ENCODE measurements around the gene LILRA6.
"Not testable (repeated sequence)": the region's sequence is repeated elsewhere in the genome, so short reads cannot be mapped to it uniquely, and the experiment has no call there.

The LILRA6 gene

GRCh38 chr19:54242646-54243045 lies at the start of gene LILRA6:
Gene LILRA6, minus strand, starts transcription at chr19:54242790.
- DNase-seq, result not testable (repeated sequence)

- not testable (repeated sequence) for DNase-seq
Measured at GRCh38 chr19:54289160-54289559, 46.6 kb upstream of the LILRA6 start.

- DNase-seq, result no peak
Measured at GRCh38 chr19:54287456-54287855, 44.9 kb upstream of the LILRA6 start.

GRCh38 chr19:54286283-54286682 lies 43.7 kb upstream of the LILRA6 start:
- DNase-seq, result not testable (repeated sequence)

GRCh38 chr19:54285427-54286056 lies 43.0 kb upstream of the LILRA6 start:
- DNase-seq, result not testable (repeated sequence)

GRCh38 chr19:54282686-54283470 lies 40.3 kb upstream of the LILRA6 start:
- no peak for DNase-seq

GRCh38 chr19:54281729-54282075 lies 39.1 kb upstream of the LILRA6 start:
- DNase-seq, result not testable (repeated sequence)

GRCh38 chr19:54281007-54281728 lies 38.6 kb upstream of the LILRA6 start, which contains the start of gene LILRB2:
Gene LILRB2, minus strand, starts transcription at chr19:54281110. Its CDS starts 614 bp downstream, at chr19:54280496.
- peak in 1 of 14 donors; percentile 11 for DNase-seq

GRCh38 chr19:54280441-54280840 lies 37.9 kb upstream of the LILRA6 start:
- peak in 2 of 14 donors; percentile 6 to 33 for DNase-seq

GRCh38 chr19:54280025-54280424 lies 37.4 kb upstream of the LILRA6 start:
- not testable (repeated sequence) for DNase-seq

GRCh38 chr19:54279406-54279962 lies 36.9 kb upstream of the LILRA6 start:
- DNase-seq, result no peak

- not testable (repeated sequence) for DNase-seq
Measured at GRCh38 chr19:54278571-54279195, 36.1 kb upstream of the LILRA6 start.

GRCh38 chr19:54278056-54278455 lies 35.5 kb upstream of the LILRA6 start:
- DNase-seq, result not testable (repeated sequence)

- not testable (repeated sequence) for DNase-seq
Measured at GRCh38 chr19:54277111-54277615, 34.6 kb upstream of the LILRA6 start.

GRCh38 chr19:54275951-54276350 lies 33.4 kb upstream of the LILRA6 start:
- DNase-seq, result no peak

- not testable (repeated sequence) for DNase-seq
Measured at GRCh38 chr19:54274516-54274915, 31.9 kb upstream of the LILRA6 start.

GRCh38 chr19:54273821-54274220 lies 31.2 kb upstream of the LILRA6 start:
- DNase-seq, result no peak

GRCh38 chr19:54272181-54272580 lies 29.6 kb upstream of the LILRA6 start:
- DNase-seq, result not testable (repeated sequence)

GRCh38 chr19:54271587-54271986 lies 29.0 kb upstream of the LILRA6 start:
- not testable (repeated sequence) for DNase-seq

- DNase-seq, result peak in 7 of 14 donors; percentile 7 to 59 (median 20)
Measured at GRCh38 chr19:54271106-54271505, 28.5 kb upstream of the LILRA6 start.

- no peak for DNase-seq
Measured at GRCh38 chr19:54268936-54269335, 26.3 kb upstream of the LILRA6 start.

GRCh38 chr19:54266133-54266532 lies 23.5 kb upstream of the LILRA6 start:
- peak in 7 of 14 donors; percentile 12 to 30 (median 16) for DNase-seq

Measured in C1 segment of cervical spinal cord (tissue), 14 donors.